Activated T-cell treated with anti-CD3 and anti-CD28 coated beads, Interleukin-2, amount 50 U/mL, for 4 hours (primary cell): ENCODE results near the gene SSTR3. TPM values are rescaled to one million over a fixed set of nuclear protein-coding genes. Genes with fewer than 3 reads are reported as not detected.

ENCODE experiments used
- ATAC-seq, 2 donors: fragments of 200-7000 bp; cut with Tn5 transposase; one replicate each; pipeline ENCODE4 v1.10.0; 2021
- DNase-seq: peaks from one replicate; pipeline ENCODE4 v3.0.0-alpha.2; 2020
- H3K27me3 Mint-ChIP-seq: one replicate; pipeline ENCODE4 v1.8.0; 2021; ENCODE audit warnings: low read depth, mixed read lengths
- H3K36me3 Mint-ChIP-seq: one replicate; pipeline ENCODE4 v1.8.0; 2022; ENCODE audit warnings: mixed read lengths; ENCODE audit not compliant: insufficient read depth
- H3K4me1 Mint-ChIP-seq: one replicate; pipeline ENCODE4 v1.8.0; 2021; ENCODE audit warnings: low read depth, mixed read lengths
- H3K4me3 Mint-ChIP-seq: one replicate; pipeline ENCODE4 v1.8.0; 2021; ENCODE audit warnings: mild to moderate bottlenecking, moderate library complexity, mixed read lengths
- H3K9me3 Mint-ChIP-seq: one replicate; pipeline ENCODE4 v1.8.0; 2021; ENCODE audit warnings: mixed read lengths
- total RNA-seq, 3 donors: library from RNA; stranded (reverse); gene quantifications; one replicate each; pipeline ENCODE4 v1.2.1, GENCODE V29; 2021

Gene SSTR3
- total RNA-seq, 3 donors from 2014 or later, result 1.7 to 2.3 (median 1.9) TPM

DNA sequence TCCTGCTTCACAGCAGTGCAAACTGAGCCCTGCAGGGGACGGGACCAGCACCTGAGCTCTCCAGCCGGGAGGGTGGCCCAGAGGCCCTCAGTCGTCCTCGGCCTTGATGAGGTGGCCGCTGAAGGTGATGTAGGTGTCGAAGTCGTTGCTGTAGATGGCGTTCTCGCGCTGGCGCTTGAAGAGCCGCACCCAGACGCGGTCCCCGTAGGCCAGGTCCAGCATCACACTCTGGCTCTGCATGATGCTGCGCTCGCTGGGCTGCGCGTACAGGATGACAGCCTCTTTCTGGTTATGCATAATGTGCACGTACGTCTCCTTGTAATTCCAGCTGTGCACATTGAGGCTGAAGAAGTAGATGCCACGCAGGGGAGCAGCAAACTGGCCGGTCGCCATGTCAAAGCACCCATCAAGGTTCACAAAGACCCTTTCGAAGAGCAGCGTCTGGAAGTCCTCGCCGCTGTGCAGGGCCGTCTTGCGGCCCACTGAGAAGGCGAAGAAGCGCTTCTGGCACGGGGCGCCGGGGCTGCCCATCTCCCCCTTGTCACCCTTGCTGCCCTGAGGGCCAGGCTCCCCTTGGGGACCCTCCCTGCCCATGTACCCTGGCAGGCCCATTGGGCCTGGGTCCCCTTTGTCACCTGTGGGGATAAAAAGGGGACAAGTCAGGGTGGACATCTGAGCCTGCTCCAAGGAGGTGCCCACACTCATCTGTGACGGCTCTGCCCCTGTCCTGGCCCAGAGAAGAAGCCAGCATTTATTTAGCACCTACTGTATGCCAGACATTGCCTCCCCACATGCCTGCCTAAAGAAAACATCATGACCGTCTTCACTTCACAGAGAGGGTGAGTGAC lies 30.0 kb downstream of the SSTR3 start:
- no peaks in the 10 kb centered on the region for H3K9me3 Mint-ChIP-seq
- DNase-seq (no peak), ATAC-seq (no peak)
- no peaks in the 10 kb centered on the region for H3K27me3 Mint-ChIP-seq
- H3K4me3 Mint-ChIP-seq, result no peak overlapping the region
- peaks cover 34% of the 10 kb centered on the region for H3K4me1 Mint-ChIP-seq
- peaks cover 2% of the 10 kb centered on the region for H3K36me3 Mint-ChIP-seq

DNA sequence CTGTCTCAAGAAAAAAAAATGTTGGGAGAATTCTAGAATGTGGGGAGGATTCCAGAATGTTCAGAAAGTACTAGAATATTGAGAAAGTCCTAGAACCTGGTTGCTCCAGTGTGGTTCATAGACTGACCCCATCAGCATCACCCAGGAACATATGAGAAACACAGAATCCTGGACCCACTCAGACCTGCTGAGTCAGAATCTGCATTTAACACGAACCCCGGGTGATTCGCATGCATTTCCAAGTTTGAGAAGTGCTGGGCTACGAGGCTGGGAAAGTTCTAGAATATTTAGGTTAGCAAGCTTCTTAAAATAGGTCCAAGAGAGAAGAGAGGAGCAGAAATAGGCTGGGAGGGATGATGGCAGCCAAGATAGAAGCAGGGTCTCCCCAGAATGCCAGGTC lies 30.6 kb downstream of the SSTR3 start:
- peaks cover under 1% of the 10 kb centered on the region for H3K27me3 Mint-ChIP-seq
- H3K36me3 Mint-ChIP-seq, result peaks cover 2% of the 10 kb centered on the region
- peaks cover 33% of the 10 kb centered on the region for H3K4me1 Mint-ChIP-seq
- H3K9me3 Mint-ChIP-seq, result no peaks in the 10 kb centered on the region
- DNase-seq (no peak), ATAC-seq (no peak)
- no peak overlapping the region for H3K4me3 Mint-ChIP-seq

DNA sequence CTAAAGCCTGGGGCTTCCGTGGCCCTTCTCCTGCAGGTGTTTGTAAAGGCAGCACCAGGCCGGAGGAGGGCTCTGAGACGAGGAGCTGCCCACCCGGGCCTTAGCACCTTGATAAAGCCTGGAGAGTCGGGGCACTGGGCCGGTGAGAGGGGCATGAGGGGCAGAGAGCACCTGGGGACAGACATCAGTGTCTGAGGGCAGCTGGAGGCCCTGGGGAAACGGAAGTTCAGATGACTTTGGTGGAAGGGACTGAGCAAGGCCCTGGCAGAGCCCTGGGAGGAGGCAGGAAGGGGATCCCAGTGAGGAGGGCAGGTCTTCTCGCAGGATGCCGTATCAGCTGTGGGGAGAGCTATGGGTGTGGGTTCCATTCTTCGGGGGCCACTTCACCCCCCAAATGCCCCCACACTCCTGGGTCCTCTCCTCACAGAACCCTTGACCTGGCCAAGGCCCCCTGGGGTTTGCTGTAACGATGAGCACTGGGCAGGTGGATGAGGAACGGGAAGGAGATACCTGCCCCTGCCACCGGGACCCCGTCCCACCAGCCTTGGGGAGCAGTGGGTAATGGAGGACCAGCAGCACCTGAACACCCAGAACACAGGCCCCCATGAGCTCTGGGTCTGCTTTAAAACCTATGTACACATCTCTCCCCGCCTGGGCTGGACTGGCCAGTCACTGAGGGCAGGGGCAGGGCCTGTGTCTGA lies 31.6 kb downstream of the SSTR3 start:
- H3K36me3 Mint-ChIP-seq, result peaks cover 2% of the 10 kb centered on the region
- H3K4me3 Mint-ChIP-seq, result no peak overlapping the region
- no peak for ATAC-seq
- H3K9me3 Mint-ChIP-seq, result no peaks in the 10 kb centered on the region
- peaks cover 4% of the 10 kb centered on the region for H3K27me3 Mint-ChIP-seq
- H3K4me1 Mint-ChIP-seq, result peaks cover 30% of the 10 kb centered on the region
- no peak for DNase-seq

DNA sequence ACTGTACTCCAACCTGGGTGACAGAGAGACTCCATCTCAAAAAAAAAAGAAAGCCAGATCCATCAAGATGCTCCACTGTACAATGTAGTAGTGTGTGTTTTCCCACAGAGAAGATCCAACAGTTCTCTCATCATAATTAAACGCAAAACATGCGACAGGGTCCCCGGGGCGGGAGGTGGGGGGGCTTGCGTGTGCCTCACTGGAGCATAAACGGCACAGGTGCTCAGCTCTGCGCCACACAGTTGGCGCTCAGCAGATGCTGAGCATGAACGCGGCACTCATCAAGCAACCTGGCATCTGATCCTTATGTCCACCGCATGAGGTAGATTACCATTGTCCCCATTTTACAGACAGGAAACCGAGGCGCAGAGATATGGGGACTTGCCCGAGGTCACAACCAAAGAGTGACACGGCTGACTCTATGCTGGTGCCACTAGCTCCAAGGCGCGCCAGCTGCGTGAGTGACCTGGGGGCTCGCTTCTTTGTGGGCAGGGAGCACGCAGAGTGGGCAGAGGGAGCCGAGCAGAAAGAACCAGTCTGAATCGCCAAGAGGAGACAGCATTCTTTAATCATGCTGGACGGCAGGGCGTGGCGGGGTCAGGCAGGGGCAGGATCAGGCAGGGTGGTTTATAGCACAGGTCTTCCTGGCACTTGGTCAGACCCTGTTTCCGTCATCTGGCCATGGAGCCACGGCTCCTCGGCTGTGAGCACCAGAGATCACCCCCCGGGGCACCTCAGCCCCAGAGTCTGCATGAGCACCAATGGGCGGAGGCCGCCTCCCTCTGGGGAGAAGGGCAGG lies 32.5 kb downstream of the SSTR3 start:
- Mint-ChIP-seq H3K27me3 (peaks cover 4% of the 10 kb centered on the region), H3K4me1 (peaks cover 21% of the 10 kb centered on the region), H3K36me3 (peaks cover 2% of the 10 kb centered on the region), H3K4me3 (no peak overlapping the region), H3K9me3 (no peaks in the 10 kb centered on the region)
- no peak for ATAC-seq
- DNase-seq, result no peak

DNA sequence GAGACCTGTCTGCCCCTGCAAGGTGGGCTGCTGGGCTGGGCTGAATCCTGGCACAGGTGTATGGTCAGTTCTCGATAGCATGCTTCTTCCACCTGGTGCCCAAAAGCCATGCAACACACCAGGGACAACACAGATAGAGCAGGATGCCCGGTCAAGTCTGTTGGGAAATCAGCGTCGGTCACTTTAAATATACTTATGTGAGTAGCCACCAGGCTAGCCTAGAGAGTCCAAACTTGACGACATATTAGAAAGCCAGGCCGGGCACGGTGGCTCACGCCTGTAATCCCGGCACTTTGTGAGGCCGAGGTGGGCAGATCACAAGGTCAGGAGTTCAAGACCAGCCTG lies 33.2 kb downstream of the SSTR3 start:
- ATAC-seq, result no peak
- peaks cover 17% of the 10 kb centered on the region for H3K4me1 Mint-ChIP-seq
- H3K4me3 Mint-ChIP-seq, result no peak overlapping the region

DNA sequence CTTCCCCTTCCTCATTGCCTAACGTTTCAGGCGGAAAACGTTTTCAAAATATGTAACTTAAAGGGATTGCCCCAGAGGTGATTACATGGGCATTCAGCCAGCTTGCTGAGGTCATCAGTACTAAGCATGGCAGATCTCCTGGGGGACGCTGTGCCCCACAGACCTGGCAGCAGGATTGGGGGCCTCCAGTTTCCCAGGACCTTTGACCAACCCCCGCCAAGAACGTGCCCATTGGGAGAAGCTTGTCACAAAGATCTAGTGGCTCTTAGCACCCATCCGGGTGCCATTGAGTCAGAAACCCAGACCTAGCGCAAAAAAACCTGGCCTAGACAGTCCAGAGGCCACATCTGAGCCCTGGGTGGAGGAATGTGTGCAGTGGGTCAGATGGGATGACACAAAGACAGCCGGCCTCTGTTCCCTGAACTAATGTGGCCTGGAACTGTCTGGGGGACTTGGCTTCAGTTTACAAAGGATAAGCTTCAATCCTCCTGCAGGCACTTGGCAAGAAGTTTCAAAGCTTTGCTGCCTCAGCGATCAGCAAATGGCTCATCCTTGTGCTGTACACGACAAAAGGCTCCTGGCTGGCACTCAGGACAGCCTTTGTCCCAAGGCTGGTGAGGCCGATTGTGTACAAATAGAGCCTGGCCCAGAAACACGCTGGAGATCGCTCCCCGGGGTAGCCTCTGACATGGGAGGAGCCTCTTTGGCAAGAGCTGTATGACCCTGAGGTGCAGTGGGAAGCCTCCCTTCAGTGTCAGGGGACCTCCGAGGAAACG lies 33.7 kb downstream of the SSTR3 start:
- H3K27me3 Mint-ChIP-seq, result peaks cover 4% of the 10 kb centered on the region
- H3K4me1 Mint-ChIP-seq, result peaks cover 15% of the 10 kb centered on the region
- DNase-seq (no peak), ATAC-seq (no peak)
- peaks cover 2% of the 10 kb centered on the region for H3K36me3 Mint-ChIP-seq
- H3K9me3 Mint-ChIP-seq, result no peaks in the 10 kb centered on the region
- H3K4me3 Mint-ChIP-seq, result no peak overlapping the region

More for the DNA sequence above, 33.2 kb downstream of the SSTR3 start:
- DNase-seq, result no peak
- peaks cover 4% of the 10 kb centered on the region for H3K27me3 Mint-ChIP-seq
- H3K9me3 Mint-ChIP-seq, result no peaks in the 10 kb centered on the region
- peaks cover 2% of the 10 kb centered on the region for H3K36me3 Mint-ChIP-seq

DNA sequence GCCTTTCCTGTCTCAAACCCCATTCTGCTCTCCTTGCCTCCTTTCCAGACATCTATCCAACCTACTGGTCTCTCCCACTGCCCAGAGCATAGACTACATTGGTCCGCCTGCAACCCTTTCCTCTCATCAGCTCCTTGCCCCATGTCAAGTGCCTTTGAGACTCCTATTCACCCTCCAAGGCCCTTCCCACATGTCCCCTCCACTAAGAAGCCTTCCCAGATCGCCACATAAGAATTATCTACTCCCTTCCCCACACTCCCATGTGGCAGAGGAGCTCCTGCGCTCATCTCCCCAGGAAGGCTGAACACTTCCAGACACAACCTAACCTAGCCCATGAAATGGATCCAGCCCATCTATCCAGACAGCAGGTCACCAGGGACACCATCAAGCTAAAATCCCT lies 34.5 kb downstream of the SSTR3 start:
- H3K36me3 Mint-ChIP-seq, result peaks cover 2% of the 10 kb centered on the region
- H3K4me3 Mint-ChIP-seq, result no peak overlapping the region
- peaks cover 4% of the 10 kb centered on the region for H3K27me3 Mint-ChIP-seq
- peaks cover 14% of the 10 kb centered on the region for H3K4me1 Mint-ChIP-seq
- DNase-seq, result no peak
- ATAC-seq, result no peak
- no peaks in the 10 kb centered on the region for H3K9me3 Mint-ChIP-seq

DNA sequence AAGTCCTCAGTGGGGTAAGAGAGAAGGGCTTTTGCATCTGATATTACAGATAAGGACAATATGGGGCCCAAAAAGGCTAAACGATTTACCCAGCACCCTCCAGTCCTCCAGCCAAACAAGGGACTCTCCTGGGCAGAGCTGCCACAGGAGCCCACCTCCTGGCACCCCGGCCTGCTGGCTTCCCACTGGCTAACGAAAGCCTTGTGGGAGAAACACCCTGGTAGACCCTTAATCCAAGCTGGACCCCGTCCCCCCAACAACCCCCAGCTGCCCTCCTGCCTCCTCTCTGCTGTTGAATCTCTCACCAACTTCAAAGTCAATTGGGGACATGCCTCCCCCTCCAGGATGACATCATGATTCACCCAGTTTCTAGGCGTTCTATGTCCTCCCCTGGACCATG lies 35.1 kb downstream of the SSTR3 start:
- Mint-ChIP-seq H3K9me3 (no peaks in the 10 kb centered on the region), H3K4me3 (no peak overlapping the region), H3K4me1 (peaks cover 14% of the 10 kb centered on the region), H3K27me3 (peaks cover 4% of the 10 kb centered on the region), H3K36me3 (peaks cover 2% of the 10 kb centered on the region)
- DNase-seq (no peak), ATAC-seq (no peak)

DNA sequence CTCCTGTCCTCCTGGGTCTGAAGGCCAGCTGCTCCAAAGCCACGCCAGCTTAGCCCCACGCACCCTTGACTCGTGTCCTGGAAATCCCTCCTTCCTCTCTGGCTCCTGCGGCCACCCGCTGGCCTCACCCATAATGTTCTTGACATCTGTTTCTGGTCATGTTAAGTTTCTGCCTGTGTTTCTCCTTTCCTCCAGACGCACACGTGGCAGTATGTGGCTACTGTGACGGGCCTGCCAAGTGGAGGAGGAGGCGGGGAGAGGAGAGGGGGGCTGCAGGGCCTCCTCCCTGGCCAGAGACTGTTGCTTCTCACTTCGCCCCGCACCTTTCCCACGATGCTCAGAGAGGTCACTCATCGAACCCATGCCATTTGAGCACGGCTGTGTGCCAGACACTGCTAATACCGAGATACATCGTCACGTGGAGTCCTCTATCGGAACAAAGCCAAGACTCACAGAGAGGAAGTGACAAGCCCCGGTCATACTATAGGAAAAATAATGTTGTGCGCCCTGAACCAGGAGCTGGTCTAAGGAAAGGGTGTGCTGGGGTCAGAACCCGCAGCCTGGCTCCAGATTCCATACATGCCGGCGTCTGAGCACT lies 35.7 kb downstream of the SSTR3 start:
- H3K4me1 Mint-ChIP-seq, result peaks cover 11% of the 10 kb centered on the region
- no peaks in the 10 kb centered on the region for H3K9me3 Mint-ChIP-seq
- H3K27me3 Mint-ChIP-seq, result peaks cover 4% of the 10 kb centered on the region
- DNase-seq, result no peak
- no peak overlapping the region for H3K4me3 Mint-ChIP-seq
- peak; percentile 34 to 50 for ATAC-seq
- H3K36me3 Mint-ChIP-seq, result peaks cover 2% of the 10 kb centered on the region

DNA sequence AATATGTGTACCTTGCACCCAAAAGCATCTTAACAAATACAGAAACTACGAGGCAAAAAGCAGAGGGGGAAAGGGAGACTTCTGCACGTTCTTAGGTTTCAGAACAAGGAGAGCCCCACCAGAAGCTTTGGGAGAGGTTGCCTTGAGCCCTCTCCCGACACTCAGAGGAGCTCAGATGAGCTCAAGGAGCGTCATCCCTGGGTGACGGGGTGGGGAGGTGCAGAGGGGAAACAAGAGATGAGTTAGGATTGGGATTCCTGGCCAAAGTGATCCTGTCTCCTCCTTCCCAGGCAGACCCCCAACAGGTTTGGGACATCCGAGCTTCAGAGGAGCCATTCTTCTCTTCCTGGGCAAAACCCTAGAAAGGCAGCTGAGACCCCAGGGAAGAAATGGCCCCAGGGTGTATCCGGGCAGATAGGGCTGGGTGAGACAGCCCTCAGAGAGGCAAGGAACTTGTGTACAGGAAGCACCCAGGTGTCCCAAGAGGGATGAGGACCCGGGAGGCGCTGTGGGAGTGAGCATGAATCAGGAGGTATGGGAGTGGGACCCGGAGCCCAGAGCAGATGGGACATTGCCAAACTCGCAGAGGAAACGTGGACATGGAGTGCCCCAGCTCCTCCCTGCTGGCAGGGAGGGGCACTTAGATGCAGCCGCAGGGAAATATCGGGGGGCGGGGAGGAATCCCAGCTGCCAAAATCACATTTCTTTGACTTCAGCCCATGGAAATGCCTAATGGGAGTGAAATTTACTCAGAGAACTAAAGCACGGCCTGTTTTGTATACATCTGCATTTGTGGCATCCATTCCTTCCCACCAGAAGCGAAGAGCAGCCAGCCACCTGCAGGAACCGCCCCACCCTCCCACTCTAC lies 36.6 kb downstream of the SSTR3 start:
- H3K4me3 Mint-ChIP-seq, result no peak overlapping the region
- ATAC-seq (no peak), DNase-seq (no peak)
- no peaks in the 10 kb centered on the region for H3K36me3 Mint-ChIP-seq
- H3K4me1 Mint-ChIP-seq, result peaks cover 14% of the 10 kb centered on the region
- H3K9me3 Mint-ChIP-seq, result no peaks in the 10 kb centered on the region
- H3K27me3 Mint-ChIP-seq, result peaks cover 4% of the 10 kb centered on the region

DNA sequence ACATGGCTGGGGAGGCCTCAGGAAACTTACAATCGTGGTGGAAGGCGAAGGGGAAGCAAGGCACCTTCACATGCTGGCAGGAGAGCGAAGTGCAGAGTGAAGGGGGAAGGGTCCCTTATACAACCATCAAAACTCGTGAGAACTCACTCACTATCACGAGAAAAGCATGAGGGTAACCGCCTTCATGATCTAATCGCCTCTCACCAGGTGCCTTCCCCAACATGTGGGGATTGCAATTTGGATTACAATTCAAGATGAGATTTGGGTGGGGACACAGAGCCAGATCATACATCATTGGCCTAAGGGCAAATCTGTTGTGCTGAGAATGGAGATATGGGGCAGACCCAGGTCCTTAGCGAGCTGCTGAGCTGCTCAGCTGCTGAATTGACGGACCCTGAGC lies 37.3 kb downstream of the SSTR3 start:
- Mint-ChIP-seq H3K4me3 (no peak overlapping the region), H3K36me3 (no peaks in the 10 kb centered on the region), H3K4me1 (peaks cover 19% of the 10 kb centered on the region), H3K27me3 (peaks cover 4% of the 10 kb centered on the region), H3K9me3 (no peaks in the 10 kb centered on the region)
- no peak for DNase-seq
- ATAC-seq, result no peak

DNA sequence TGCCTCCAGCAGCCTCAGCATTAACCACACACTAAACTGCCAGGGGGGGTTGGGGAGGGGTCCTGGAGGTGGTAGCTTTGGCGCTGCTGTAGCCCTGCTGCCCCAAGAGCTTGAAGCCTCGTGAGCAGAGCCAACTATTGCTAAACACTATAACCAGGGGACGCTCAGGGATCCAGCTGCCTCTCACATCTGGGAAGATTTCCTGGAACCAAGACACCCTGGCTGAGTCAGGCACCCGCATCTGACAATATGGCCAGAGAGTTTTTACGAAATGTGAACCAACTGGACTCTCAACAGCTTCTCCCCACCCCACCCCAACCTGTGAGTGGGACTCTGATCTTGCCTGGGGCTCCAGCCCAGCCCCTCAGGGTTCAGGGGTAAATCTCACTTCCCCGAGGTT lies 38.6 kb downstream of the SSTR3 start:
- Mint-ChIP-seq H3K36me3 (no peaks in the 10 kb centered on the region), H3K4me1 (peaks cover 30% of the 10 kb centered on the region)
- DNase-seq, result no peak

More for the DNA sequence above, 38.6 kb downstream of the SSTR3 start:
- no peak overlapping the region for H3K4me3 Mint-ChIP-seq
- no peaks in the 10 kb centered on the region for H3K9me3 Mint-ChIP-seq
- no peak for ATAC-seq
- H3K27me3 Mint-ChIP-seq, result peaks cover 4% of the 10 kb centered on the region
